ENCODE results near the gene ADAMTS8. TPM values are rescaled to one million over a fixed set of nuclear protein-coding genes. Genes with fewer than 3 reads are reported as not detected.

ADAMTS8 gene
- total and polyA plus RNA-seq, 8 donors, result 0.58 to 24.1 (median 4.8) TPM

GRCh38 chr11:130381317-130381716, 47.1 kb downstream of the ADAMTS8 start:
- intact Hi-C loops (cut with DNase I; ENCODE audit: low total_unique reads), result no loop called here
- no peak for DNase-seq
- H3K27ac ChIP-seq, result no peak overlapping the region
- no peaks in the 10 kb centered on the region for H3K36me3 ChIP-seq
- TF ChIP-seq POLR2A (IDR thresholded peaks at IDR 0.05) (no peak), CTCF (IDR thresholded peaks at IDR 0.05) (no peak), EP300 (IDR thresholded peaks at IDR 0.05) (no peak), POLR2AphosphoS5 (IDR thresholded peaks at IDR 0.05) (no peak)
- peaks cover 0 to 7% (median 2%) of the 10 kb centered on the region in 4 donors for H3K4me1 ChIP-seq
- WGBS, 5 donors, result 38 to 60% (median 54%) methylated on average over 7 of the region's 7 CpGs
- no peaks in the 10 kb centered on the region for H3K27me3 ChIP-seq
- no peaks in the 10 kb centered on the region for H3K9me3 ChIP-seq
- no peak overlapping the region for H3K4me3 ChIP-seq

GRCh38 chr11:130380778-130381177, 47.6 kb downstream of the ADAMTS8 start:
- Histone ChIP-seq H3K4me1 (peaks cover 0 to 7% (median 2%) of the 10 kb centered on the region in 4 donors), H3K27me3 (no peaks in the 10 kb centered on the region), H3K4me3 (no peak overlapping the region), H3K36me3 (no peaks in the 10 kb centered on the region), H3K9me3 (no peaks in the 10 kb centered on the region), H3K27ac (no peak overlapping the region)
- TF ChIP-seq POLR2AphosphoS5 (IDR thresholded peaks at IDR 0.05) (no peak), EP300 (IDR thresholded peaks at IDR 0.05) (no peak), CTCF (IDR thresholded peaks at IDR 0.05) (no peak), POLR2A (IDR thresholded peaks at IDR 0.05) (no peak)
- intact Hi-C loops (cut with DNase I; ENCODE audit: low total_unique reads), result no loop called here
- 73 to 89% (median 78%) methylated on average over 4 to 5 of the region's 5 CpGs for WGBS, 5 donors
- DNase-seq, result no peak

GRCh38 chr11:130379276-130379675, 49.1 kb downstream of the ADAMTS8 start:
- Histone ChIP-seq H3K4me3 (no peak overlapping the region), H3K9me3 (no peaks in the 10 kb centered on the region), H3K27me3 (no peaks in the 10 kb centered on the region), H3K36me3 (no peaks in the 10 kb centered on the region), H3K4me1 (peaks cover 0 to 7% (median 2%) of the 10 kb centered on the region in 4 donors), H3K27ac (no peak overlapping the region)
- whole genome bisulfite sequencing, 5 donors, result 93 to 98% (median 94%) methylated on average over 5 of the region's 5 CpGs
- TF ChIP-seq EP300 (IDR thresholded peaks at IDR 0.05) (no peak), CTCF (IDR thresholded peaks at IDR 0.05) (no peak), POLR2AphosphoS5 (IDR thresholded peaks at IDR 0.05) (no peak), POLR2A (IDR thresholded peaks at IDR 0.05) (no peak)
- no peak for DNase-seq
- intact Hi-C loops (cut with DNase I; ENCODE audit: low total_unique reads), result no loop called here

GRCh38 chr11:130370845-130371590, 57.4 kb downstream of the ADAMTS8 start:
- Histone ChIP-seq H3K27ac (no peak overlapping the region), H3K9me3 (no peaks in the 10 kb centered on the region), H3K36me3 (no peaks in the 10 kb centered on the region), H3K4me1 (no peaks in the 10 kb centered on the region), H3K4me3 (no peak overlapping the region), H3K27me3 (no peaks in the 10 kb centered on the region)
- TF ChIP-seq EP300 (IDR thresholded peaks at IDR 0.05) (no peak), CTCF (IDR thresholded peaks at IDR 0.05) (peak in 1 of 7 experiments; percentile 7)
- WGBS, 5 donors, result 32 to 46% (median 39%) methylated on average over 10 of the region's 10 CpGs
- DNase-seq, result peak in 1 of 2 donors; percentile 19
- intact Hi-C loops (cut with DNase I; ENCODE audit: low total_unique reads), result no loop called here

Measured in stomach (tissue), 9 donors.